ENCODE measurements around the gene TNS1.

DNA sequence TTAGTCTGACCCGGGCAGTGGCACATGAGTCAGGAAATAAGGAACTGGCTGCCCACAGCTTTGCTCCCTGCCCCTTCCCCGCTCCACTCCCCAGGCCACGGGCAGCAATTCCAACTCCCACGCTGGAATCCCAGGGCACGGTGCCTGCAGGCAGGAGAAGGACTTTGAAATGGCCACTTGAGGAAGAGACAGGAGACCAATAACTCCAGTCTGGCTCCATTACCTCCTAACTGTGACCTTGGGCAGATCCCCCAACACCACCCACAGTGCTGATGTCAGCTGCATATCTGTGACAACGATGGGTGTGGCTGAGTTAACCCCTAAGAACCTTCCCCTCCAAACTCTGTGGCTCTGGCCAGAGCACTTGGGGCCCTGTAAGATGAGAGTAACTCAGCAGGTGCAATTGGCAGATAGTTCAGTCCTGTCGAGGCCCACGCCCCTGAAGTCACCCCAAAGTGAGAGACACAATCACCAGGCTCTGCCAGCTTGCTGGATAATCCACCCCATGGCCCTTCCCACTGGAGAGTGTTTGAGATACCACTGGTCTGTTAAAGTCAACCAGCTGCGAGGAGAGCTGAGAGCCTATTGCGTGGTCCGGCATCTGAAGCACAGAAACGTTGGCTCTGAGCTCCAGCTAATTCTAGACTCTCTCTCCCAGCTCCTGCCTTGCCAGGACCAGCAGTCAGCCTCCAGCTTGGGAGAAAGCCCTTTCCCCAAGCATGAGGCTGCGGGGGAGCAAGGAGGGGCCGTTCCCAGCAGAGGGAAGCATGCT, 175.2 kb downstream of the TNS1 start:
- no peak for TF ChIP-seq EZH2phosphoT487 (IDR thresholded peaks at IDR 0.05; ENCODE audit: borderline replicate concordance, low read length)
- TF ChIP-seq, protein P1, sequence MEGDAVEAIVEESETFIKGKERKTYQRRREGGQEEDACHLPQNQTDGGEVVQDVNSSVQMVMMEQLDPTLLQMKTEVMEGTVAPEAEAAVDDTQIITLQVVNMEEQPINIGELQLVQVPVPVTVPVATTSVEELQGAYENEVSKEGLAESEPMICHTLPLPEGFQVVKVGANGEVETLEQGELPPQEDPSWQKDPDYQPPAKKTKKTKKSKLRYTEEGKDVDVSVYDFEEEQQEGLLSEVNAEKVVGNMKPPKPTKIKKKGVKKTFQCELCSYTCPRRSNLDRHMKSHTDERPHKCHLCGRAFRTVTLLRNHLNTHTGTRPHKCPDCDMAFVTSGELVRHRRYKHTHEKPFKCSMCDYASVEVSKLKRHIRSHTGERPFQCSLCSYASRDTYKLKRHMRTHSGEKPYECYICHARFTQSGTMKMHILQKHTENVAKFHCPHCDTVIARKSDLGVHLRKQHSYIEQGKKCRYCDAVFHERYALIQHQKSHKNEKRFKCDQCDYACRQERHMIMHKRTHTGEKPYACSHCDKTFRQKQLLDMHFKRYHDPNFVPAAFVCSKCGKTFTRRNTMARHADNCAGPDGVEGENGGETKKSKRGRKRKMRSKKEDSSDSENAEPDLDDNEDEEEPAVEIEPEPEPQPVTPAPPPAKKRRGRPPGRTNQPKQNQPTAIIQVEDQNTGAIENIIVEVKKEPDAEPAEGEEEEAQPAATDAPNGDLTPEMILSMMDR (conservative IDR thresholded peaks at IDR 0.05; ENCODE audit: low read depth, low read length): no peak
- TF ChIP-seq EZH2 (IDR thresholded peaks at IDR 0.05; ENCODE audit: low read length, unreplicated experiment): no peak
